Loucy (cell line): Measurements from ENCODE around the gene GHITM.

Experiments used
- CTCF ChIP-seq: fragments of 200-600 bp; sonication (generic); conservative IDR thresholded peaks from 2 replicates; pipeline ENCODE4 v1.5.1; 2014; ENCODE audit warnings: mild to moderate bottlenecking, antibody characterized with exemption, low read length
- EZH2phosphoT487 ChIP-seq: fragments of 200-600 bp; IDR thresholded peaks from 2 replicates; pipeline ENCODE4 v1.6.1; 2018; ENCODE audit warnings: antibody characterized with exemption, mild to moderate bottlenecking, moderate library complexity, borderline replicate concordance

- no peak for TF ChIP-seq CTCF
- TF ChIP-seq EZH2phosphoT487: no peak
Measured at GRCh38 chr10:84149854-84150253, 10.5 kb downstream of the GHITM start.
